ENCODE data around the gene SBK1. TPM values are rescaled to one million over a fixed set of nuclear protein-coding genes. Genes with fewer than 3 reads are reported as not detected.

Gene SBK1
- total RNA-seq, 4 donors from 2014 or later, result 0.29 to 0.95 (median 0.48) TPM

DNA sequence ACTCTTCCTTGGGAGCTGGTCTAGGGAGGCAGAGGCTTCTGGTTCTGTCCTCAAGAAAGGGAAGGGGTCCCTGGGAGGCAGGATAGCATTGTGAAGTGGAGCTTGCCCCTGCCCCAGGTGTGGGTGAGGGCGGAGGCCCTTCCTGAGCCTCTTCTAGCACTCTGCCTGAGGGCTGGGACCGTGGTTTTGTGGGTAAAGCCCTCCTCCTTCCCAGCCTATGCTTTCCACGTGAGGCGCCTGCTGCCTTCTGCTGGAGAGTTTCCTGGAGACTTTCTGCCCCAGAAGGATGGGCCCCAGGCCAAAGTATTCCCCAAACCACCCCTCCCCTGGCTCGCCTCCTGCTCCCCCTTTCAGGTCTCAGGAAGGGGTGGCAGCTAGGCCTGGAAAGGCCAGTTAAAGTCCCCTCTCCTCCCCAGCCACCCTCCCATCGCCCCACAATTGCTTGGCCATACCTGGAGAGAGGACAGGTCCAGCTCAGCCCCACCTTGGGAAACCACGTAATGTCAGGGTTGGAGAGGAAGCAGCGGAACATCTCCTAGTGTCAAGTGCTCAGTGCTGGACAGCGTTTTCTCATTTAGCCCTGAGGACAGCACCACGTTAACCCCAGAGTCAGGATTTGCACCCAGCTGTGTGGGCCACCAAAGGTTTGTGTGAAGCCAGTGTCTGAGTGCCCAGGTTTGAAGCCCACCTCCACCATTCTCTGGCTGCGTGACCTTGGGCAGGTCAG lies 5.6 kb downstream of the SBK1 start:
- H3K4me3 ChIP-seq, result no peak overlapping the region
- H3K27me3 ChIP-seq, result peaks cover 0 to 22% (median 2%) of the 10 kb centered on the region in 4 donors
- H3K4me1 ChIP-seq, result peaks cover 8 to 13% (median 8%) of the 10 kb centered on the region in 3 donors
- TF ChIP-seq, protein P1, sequence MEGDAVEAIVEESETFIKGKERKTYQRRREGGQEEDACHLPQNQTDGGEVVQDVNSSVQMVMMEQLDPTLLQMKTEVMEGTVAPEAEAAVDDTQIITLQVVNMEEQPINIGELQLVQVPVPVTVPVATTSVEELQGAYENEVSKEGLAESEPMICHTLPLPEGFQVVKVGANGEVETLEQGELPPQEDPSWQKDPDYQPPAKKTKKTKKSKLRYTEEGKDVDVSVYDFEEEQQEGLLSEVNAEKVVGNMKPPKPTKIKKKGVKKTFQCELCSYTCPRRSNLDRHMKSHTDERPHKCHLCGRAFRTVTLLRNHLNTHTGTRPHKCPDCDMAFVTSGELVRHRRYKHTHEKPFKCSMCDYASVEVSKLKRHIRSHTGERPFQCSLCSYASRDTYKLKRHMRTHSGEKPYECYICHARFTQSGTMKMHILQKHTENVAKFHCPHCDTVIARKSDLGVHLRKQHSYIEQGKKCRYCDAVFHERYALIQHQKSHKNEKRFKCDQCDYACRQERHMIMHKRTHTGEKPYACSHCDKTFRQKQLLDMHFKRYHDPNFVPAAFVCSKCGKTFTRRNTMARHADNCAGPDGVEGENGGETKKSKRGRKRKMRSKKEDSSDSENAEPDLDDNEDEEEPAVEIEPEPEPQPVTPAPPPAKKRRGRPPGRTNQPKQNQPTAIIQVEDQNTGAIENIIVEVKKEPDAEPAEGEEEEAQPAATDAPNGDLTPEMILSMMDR (IDR thresholded peaks at IDR 0.05), result no peak
- no peak for TF ChIP-seq POLR2A (IDR thresholded peaks at IDR 0.05)
- H3K27ac ChIP-seq, result no peak overlapping the region
- intact Hi-C loops (cut with DNase I), result no loop called here
- H3K36me3 ChIP-seq, result no peaks in the 10 kb centered on the region
- WGBS, 2 donors, result 51 to 82% methylated on average over 7 to 9 of the region's 11 CpGs
- no peak for DNase-seq
- no peaks in the 10 kb centered on the region for H3K9me3 ChIP-seq

DNA sequence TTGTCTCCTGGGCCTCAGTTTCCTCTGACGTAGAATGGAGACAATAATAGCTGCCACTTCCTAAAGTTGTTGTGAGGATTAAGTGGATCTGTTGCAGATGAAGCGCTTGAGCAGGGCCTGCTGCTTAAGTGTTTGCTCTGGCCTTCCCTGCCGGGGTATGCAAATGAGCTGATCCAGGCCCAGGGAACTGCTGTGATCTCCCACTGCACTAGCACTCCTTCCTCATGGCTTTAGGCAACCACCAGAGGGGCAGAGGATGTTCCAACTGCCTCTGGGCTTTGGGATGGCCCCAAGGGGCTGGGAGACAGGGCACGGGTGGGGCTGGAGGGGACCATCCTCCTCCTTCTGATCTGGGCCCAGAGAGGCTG lies 6.2 kb downstream of the SBK1 start:
- 80% methylated on average over 3 of the region's 4 CpGs; no CpG with 5 or more reads in 1 of the 2 donors for WGBS, 2 donors
- no peak for DNase-seq
- H3K9me3 ChIP-seq, result no peaks in the 10 kb centered on the region
- intact Hi-C loops (cut with DNase I), result no loop called here
- peaks cover 0 to 16% (median 0%) of the 10 kb centered on the region in 4 donors for H3K27me3 ChIP-seq
- no peak overlapping the region for H3K4me3 ChIP-seq
- H3K4me1 ChIP-seq, result peaks cover 2 to 8% (median 3%) of the 10 kb centered on the region in 3 donors
- no peak overlapping the region for H3K27ac ChIP-seq
- H3K36me3 ChIP-seq, result no peaks in the 10 kb centered on the region
- TF ChIP-seq, protein P1 (IDR thresholded peaks at IDR 0.05), result no peak
- no peak for TF ChIP-seq POLR2A (IDR thresholded peaks at IDR 0.05)

DNA sequence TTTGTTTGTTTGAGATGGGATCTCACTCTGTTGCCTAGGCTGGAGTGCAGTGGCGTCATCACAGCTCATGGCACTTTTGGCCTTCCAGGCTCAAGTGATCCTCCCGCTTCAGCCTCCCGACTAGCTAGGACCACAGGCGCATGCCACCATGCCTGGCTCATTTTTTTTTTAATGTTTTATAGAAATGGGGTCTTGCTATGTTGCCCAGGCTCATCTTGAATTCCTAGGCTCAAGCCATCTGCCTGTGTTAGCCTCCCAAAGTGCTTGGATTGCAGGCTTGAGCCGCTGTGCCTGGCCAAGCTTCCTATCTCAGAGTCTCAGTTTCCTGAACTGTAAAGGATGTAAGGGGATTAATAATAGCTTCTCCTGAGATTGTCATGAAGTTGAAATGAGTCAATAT lies 8.0 kb downstream of the SBK1 start:
- intact Hi-C loops (cut with DNase I), result no loop called here
- TF ChIP-seq, protein P1 (IDR thresholded peaks at IDR 0.05), result no peak
- TF ChIP-seq POLR2A (IDR thresholded peaks at IDR 0.05), result no peak
- 85 to 99% methylated on average over 5 of the region's 5 CpGs for WGBS, 2 donors
- no peak overlapping the region for H3K4me3 ChIP-seq
- H3K36me3 ChIP-seq, result no peaks in the 10 kb centered on the region
- DNase-seq, result no peak
- H3K9me3 ChIP-seq, result no peaks in the 10 kb centered on the region
- H3K27me3 ChIP-seq, result no peaks in the 10 kb centered on the region
- no peaks in the 10 kb centered on the region for H3K4me1 ChIP-seq
- no peak overlapping the region for H3K27ac ChIP-seq

DNA sequence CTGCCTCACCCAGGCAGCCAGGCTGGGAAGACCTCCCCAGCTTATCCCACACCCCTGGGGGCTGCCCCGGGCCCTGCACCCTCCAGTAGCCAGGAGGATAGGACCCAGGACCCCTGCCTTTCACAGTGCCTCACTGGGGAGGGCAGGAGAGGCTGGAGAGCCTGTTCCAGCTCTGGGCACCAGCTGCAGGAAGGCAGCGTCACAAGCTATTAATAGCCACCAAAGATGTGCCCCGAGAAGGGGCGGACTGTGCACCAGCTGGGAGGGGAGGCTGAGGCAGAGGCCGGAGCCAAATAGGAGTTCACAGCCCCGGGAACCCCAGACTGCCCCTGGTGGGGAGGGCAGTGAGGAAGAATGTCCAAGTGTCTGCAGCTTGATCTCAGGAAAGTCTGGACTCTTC lies 8.8 kb downstream of the SBK1 start:
- no peak for DNase-seq
- Histone ChIP-seq H3K9me3 (no peaks in the 10 kb centered on the region), H3K27me3 (no peaks in the 10 kb centered on the region), H3K27ac (no peak overlapping the region), H3K4me1 (no peaks in the 10 kb centered on the region), H3K36me3 (no peaks in the 10 kb centered on the region), H3K4me3 (no peak overlapping the region)
- WGBS, 2 donors, result 79 to 80% methylated on average over 2 of the region's 6 CpGs
- intact Hi-C loops (cut with DNase I), result no loop called here
- TF ChIP-seq POLR2A (IDR thresholded peaks at IDR 0.05), result no peak
- TF ChIP-seq, protein P1 (IDR thresholded peaks at IDR 0.05), result no peak

DNA sequence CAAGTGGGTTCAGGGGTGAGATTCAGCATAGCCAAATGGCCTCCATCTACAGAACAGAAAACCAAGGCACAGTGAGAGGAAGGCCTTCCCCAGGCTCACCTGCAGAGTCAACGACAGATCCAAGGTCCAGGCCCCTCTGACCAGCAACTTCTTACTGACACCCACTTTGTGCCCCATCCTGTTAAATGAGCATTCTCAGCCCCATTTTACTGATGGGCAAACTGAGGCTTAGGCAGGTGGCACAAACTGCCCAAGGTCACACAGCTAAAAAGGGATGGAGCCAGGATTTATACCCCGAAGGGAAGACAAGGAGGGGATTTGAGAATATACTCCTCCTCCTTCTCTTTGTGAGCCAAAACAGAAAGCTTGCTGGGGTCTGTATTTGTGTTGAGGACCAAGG lies 9.3 kb downstream of the SBK1 start:
- TF ChIP-seq, protein P1 (IDR thresholded peaks at IDR 0.05), result no peak
- no peak for TF ChIP-seq POLR2A (IDR thresholded peaks at IDR 0.05)
- no peak overlapping the region for H3K27ac ChIP-seq
- H3K27me3 ChIP-seq, result no peaks in the 10 kb centered on the region
- H3K4me3 ChIP-seq, result no peak overlapping the region
- WGBS, 2 donors, result 65 to 100% methylated on average over 2 of the region's 2 CpGs
- intact Hi-C loops (cut with DNase I), result no loop called here
- H3K36me3 ChIP-seq, result no peaks in the 10 kb centered on the region
- no peaks in the 10 kb centered on the region for H3K4me1 ChIP-seq
- no peak for DNase-seq
- no peaks in the 10 kb centered on the region for H3K9me3 ChIP-seq

Data from esophagus squamous epithelium (tissue), 5 donors.